Upper lobe of right lung (tissue), 1 donor: Measurements from ENCODE around the gene A4GALT. TPM values are rescaled to one million over a fixed set of nuclear protein-coding genes. Genes with fewer than 3 reads are reported as not detected.

Experiments used
- ATAC-seq: fragments of 200-7000 bp; cut with Tn5 transposase; one replicate; pipeline ENCODE4 v1.9.1; 2020; ENCODE audit warnings: mild to moderate bottlenecking, moderate library complexity
- DNase-seq: peaks from one replicate; pipeline ENCODE4 v3.0.0-alpha.2; 2020
- H3K27ac ChIP-seq: fragments of 200-600 bp; one replicate; pipeline ENCODE4 v1.8.0; 2022
- H3K27me3 ChIP-seq: fragments of 200-600 bp; one replicate; pipeline ENCODE4 v1.8.0; 2022; ENCODE audit warnings: mild to moderate bottlenecking
- H3K36me3 ChIP-seq: fragments of 200-600 bp; one replicate; pipeline ENCODE4 v1.8.0; 2022
- H3K4me1 ChIP-seq: fragments of 200-600 bp; one replicate; pipeline ENCODE4 v1.8.0; 2022
- H3K4me3 ChIP-seq: fragments of 200-600 bp; one replicate; pipeline ENCODE4 v1.8.0; 2022; ENCODE audit warnings: mild to moderate bottlenecking
- H3K9me3 ChIP-seq: fragments of 200-600 bp; one replicate; pipeline ENCODE4 v1.8.0; 2022
- intact Hi-C: fragments of 100-400 bp; cut with DNase I; formaldehyde crosslinking; loops from one replicate; pipeline ENCODE4 v1.11.0; 2022
- total RNA-seq: library from RNA; stranded (reverse); fragmentation: NEBNext Ultra II Directional; extraction: Animal tissue kit (Norgen Biotek cat#: 25700); gene quantifications from one replicate; pipeline ENCODE4 v1.2.1, GENCODE V29; 2021
- TF ChIP-seq, protein P1 (sequence below): fragments of 200-600 bp; IDR thresholded peaks from one replicate; pipeline ENCODE4 v1.8.0; 2022; ENCODE audit warnings: antibody characterized with exemption
- donor health status: DM: no; HTN: yes; CAD: no; lungs with severe emphysema.

A4GALT gene
- total RNA-seq, 1 donor from 2014 or later: 25.7 TPM

- Histone ChIP-seq H3K27me3 (no peaks in the 10 kb centered on the region), H3K4me1 (peaks cover 14% of the 10 kb centered on the region), H3K27ac (no peak overlapping the region), H3K9me3 (no peaks in the 10 kb centered on the region), H3K36me3 (peaks cover 11% of the 10 kb centered on the region), H3K4me3 (no peak overlapping the region)
- intact Hi-C loops: no loop called here
- TF ChIP-seq, protein P1, sequence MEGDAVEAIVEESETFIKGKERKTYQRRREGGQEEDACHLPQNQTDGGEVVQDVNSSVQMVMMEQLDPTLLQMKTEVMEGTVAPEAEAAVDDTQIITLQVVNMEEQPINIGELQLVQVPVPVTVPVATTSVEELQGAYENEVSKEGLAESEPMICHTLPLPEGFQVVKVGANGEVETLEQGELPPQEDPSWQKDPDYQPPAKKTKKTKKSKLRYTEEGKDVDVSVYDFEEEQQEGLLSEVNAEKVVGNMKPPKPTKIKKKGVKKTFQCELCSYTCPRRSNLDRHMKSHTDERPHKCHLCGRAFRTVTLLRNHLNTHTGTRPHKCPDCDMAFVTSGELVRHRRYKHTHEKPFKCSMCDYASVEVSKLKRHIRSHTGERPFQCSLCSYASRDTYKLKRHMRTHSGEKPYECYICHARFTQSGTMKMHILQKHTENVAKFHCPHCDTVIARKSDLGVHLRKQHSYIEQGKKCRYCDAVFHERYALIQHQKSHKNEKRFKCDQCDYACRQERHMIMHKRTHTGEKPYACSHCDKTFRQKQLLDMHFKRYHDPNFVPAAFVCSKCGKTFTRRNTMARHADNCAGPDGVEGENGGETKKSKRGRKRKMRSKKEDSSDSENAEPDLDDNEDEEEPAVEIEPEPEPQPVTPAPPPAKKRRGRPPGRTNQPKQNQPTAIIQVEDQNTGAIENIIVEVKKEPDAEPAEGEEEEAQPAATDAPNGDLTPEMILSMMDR: no peak
- no peak for DNase-seq
- peak; percentile 67 for ATAC-seq
Observed at GRCh38 chr22:42697542-42698013, 23.1 kb downstream of the A4GALT start.

DNA sequence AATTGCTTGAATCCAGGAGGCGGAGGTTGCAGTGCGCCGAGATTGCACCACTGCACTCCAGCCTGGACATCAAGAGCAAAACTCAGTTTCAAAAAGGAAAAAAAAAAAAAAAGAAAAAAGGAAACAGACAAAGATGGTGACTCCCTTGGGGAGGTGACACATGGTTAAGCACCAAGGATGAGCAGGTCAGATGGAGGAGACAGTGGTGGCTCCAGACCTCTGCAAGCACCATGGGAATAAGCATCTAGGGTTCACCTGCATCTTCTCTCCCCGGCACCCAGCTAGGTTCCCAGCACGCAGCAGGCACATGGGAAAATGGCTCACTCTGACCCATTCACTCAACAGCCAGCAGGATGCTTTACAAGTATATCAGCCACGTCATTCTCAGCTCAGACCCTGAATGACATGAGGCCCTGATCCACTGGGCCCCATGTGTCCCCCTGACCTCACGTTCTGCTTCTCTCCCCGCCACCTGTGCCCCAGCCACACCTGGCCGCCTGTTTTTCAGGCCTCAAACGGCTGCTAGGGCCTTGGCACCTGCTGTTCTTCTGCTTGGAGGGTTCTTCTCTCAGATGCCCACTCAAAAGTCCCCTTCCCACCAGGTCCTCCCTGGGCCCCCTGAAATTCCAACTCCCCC, 24.2 kb downstream of the A4GALT start:
- no peaks in the 10 kb centered on the region for H3K27me3 ChIP-seq
- peaks cover 14% of the 10 kb centered on the region for H3K4me1 ChIP-seq
- no peak for ATAC-seq

DNA sequence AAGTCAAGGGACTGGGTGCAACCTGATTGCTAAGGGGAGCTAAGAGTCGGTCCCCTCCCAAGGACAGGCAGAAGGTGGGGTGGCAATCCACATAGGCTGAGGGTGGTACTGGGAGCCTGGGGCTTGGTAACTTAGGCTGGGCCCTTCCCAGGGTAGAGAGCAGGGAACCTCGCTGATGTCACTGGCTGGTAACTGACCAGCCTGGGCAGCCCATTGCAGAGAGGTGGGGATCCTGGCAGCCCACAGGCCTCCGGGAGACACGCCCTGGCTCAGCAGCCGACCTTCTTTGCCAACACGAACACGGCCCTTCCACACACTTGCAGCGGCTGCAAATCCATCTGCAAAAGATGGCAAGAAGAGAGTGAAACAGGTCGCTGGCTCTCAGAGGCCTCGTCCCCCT, 25.4 kb downstream of the A4GALT start:
- intact Hi-C loops: no loop called here
- Histone ChIP-seq H3K4me1 (peaks cover 14% of the 10 kb centered on the region), H3K4me3 (no peak overlapping the region), H3K9me3 (no peaks in the 10 kb centered on the region), H3K36me3 (peaks cover 20% of the 10 kb centered on the region), H3K27me3 (no peaks in the 10 kb centered on the region), H3K27ac (no peak overlapping the region)
- ATAC-seq: no peak
- TF ChIP-seq, protein P1: no peak
- no peak for DNase-seq

More for the DNA sequence above, 24.2 kb downstream of the A4GALT start:
- H3K4me3 ChIP-seq: no peak overlapping the region
- TF ChIP-seq, protein P1: no peak
- H3K9me3 ChIP-seq: no peaks in the 10 kb centered on the region
- DNase-seq: no peak
- no peak overlapping the region for H3K27ac ChIP-seq
- H3K36me3 ChIP-seq: peaks cover 13% of the 10 kb centered on the region
- intact Hi-C loops: no loop called here

GRCh38 chr22:42693763-42694683, 26.6 kb downstream of the A4GALT start:
- no peak overlapping the region for H3K27ac ChIP-seq
- intact Hi-C loops: no loop called here
- no peaks in the 10 kb centered on the region for H3K27me3 ChIP-seq
- H3K4me1 ChIP-seq: peaks cover 18% of the 10 kb centered on the region
- DNase-seq (no peak), ATAC-seq (no peak)
- no peak overlapping the region for H3K4me3 ChIP-seq
- H3K9me3 ChIP-seq: no peaks in the 10 kb centered on the region
- TF ChIP-seq, protein P1: no peak
- peaks cover 20% of the 10 kb centered on the region for H3K36me3 ChIP-seq

DNA sequence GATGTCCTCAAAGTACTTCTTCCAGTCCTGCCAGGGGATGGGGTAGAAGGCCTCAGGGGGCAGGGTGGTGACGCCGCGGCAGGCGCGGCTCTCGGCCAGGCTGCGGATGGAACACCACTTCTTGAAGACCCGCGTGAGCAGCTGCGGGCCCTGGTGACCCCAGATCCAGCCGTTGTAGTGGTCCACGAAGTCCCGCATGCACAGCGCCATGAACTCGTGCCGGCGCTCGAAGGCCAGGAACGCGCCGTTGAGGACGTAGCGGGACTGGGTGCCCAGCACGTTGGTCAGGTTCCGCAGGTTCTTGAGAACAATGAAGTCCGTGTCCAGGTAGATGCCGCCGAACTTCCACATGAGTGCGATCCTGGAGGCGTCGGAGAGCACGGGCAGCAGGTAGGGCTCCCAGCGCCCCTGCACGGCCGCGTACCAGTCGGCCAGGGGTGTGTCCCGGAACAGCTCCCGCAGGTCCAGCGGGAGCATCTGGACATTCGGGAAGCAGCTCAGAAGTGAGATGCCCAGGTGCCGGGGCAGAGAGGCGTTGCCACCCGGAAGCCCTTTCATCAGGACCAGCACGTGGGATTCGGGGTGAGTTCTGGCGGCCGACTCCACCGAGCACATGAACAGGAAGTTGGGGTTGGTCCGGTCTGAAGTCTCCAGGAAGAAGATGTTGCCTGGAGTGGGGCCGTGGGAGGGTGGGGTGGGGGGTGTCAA, 27.5 kb downstream of the A4GALT start:
- intact Hi-C loops: no loop called here
- H3K27me3 ChIP-seq: no peaks in the 10 kb centered on the region
- ATAC-seq (no peak), DNase-seq (no peak)
- no peak overlapping the region for H3K4me3 ChIP-seq
- H3K36me3 ChIP-seq: peaks cover 20% of the 10 kb centered on the region
- TF ChIP-seq, protein P1: no peak
- no peaks in the 10 kb centered on the region for H3K9me3 ChIP-seq
- peaks cover 21% of the 10 kb centered on the region for H3K4me1 ChIP-seq
- H3K27ac ChIP-seq: no peak overlapping the region
